ENCODE data around the gene ADGRV1.

Gene ADGRV1

GRCh38 chr5:91024727-91025126, 466.1 kb downstream of the ADGRV1 start:
- DNase-seq (ENCODE audit: low read depth) = no peak
- H3K4me3 ChIP-seq (replicated peaks; ENCODE audit: low read depth, low read length) = no peak overlapping the region
- TF ChIP-seq CTCF (IDR thresholded peaks at IDR 0.05; ENCODE audit: low read length, missing control alignments) = no peak

- DNase-seq (ENCODE audit: low read depth) = no peak
- H3K4me3 ChIP-seq (replicated peaks; ENCODE audit: low read depth, low read length) = no peak overlapping the region
- no peak for TF ChIP-seq CTCF (IDR thresholded peaks at IDR 0.05; ENCODE audit: low read length, missing control alignments)
These were observed 466.9 kb downstream of the ADGRV1 start for GRCh38 chr5:91025449-91025848.

GRCh38 chr5:91025956-91026355, 467.4 kb downstream of the ADGRV1 start:
- TF ChIP-seq CTCF (IDR thresholded peaks at IDR 0.05; ENCODE audit: low read length, missing control alignments) = no peak
- no peak for DNase-seq (ENCODE audit: low read depth)
- no peak overlapping the region for H3K4me3 ChIP-seq (replicated peaks; ENCODE audit: low read depth, low read length)

GRCh38 chr5:91026466-91026865, 467.9 kb downstream of the ADGRV1 start:
- DNase-seq (ENCODE audit: low read depth) = no peak
- TF ChIP-seq CTCF (IDR thresholded peaks at IDR 0.05; ENCODE audit: low read length, missing control alignments) = no peak

GRCh38 chr5:91027405-91028139, 469.0 kb downstream of the ADGRV1 start:
- TF ChIP-seq CTCF (IDR thresholded peaks at IDR 0.05; ENCODE audit: low read length, missing control alignments) = no peak
- DNase-seq (ENCODE audit: low read depth) = no peak
- no peak overlapping the region for H3K4me3 ChIP-seq (replicated peaks; ENCODE audit: low read depth, low read length)

More at GRCh38 chr5:91026466-91026865, 467.9 kb downstream of the ADGRV1 start:
- no peak overlapping the region for H3K4me3 ChIP-seq (replicated peaks; ENCODE audit: low read depth, low read length)

- H3K4me3 ChIP-seq (replicated peaks; ENCODE audit: low read depth, low read length) = no peak overlapping the region
- TF ChIP-seq CTCF (IDR thresholded peaks at IDR 0.05; ENCODE audit: low read length, missing control alignments) = no peak
- no peak for DNase-seq (ENCODE audit: low read depth)
These were observed 469.9 kb downstream of the ADGRV1 start for GRCh38 chr5:91028499-91028956.

Data from fibroblast of pulmonary artery (primary cell).